ENCODE results near the gene ATXN10. TPM values are rescaled to one million over a fixed set of nuclear protein-coding genes. Genes with fewer than 3 reads are reported as not detected.

ATXN10 gene
- total RNA-seq, 1 donor from 2014 or later, result 107 TPM

DNA sequence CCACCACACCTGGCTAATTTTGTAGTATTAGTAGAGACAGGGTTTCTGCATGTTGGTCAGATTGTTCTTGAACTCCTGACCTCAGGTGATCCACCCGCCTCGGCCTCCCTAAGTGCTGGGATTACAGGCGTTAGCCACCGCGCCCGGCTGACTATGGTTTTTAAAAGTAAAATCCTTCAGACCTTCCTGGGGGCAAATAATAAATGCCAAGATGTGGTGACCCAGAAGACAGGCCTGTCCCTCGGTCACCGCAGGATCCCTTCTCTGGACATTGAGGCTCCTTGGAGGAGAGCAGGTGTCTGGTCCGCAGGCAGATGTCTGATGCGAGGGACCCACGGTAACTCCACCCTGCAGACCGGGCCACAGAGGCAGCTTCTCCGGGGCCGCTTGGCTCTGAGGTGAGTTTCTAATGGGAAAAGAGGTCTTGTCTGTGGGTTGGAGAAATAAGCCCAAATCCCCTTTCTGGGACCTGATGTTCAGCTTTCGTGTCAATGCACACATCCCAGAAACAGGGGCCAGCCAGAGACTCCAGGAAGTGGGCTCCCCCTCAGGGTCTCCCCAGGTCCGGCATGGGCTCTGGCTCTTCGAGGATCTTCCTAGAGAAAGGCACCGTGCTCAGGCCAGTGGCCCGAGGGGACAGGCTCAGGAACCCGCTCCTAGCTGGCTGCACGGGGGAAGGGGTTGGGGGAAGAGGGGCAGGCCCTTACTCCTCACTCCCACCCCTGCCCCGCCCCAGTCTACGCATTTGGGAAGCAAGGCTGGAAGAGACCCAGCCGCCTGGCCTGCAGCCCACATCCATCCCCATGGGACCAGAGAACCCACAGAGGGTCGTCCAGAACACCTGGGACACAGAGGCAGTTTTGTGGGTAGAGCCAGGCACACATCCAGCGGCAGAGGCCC lies 204.8 kb downstream of the ATXN10 start:
- peak; percentile 77 for DNase-seq (ENCODE audit: low spot score)

DNA sequence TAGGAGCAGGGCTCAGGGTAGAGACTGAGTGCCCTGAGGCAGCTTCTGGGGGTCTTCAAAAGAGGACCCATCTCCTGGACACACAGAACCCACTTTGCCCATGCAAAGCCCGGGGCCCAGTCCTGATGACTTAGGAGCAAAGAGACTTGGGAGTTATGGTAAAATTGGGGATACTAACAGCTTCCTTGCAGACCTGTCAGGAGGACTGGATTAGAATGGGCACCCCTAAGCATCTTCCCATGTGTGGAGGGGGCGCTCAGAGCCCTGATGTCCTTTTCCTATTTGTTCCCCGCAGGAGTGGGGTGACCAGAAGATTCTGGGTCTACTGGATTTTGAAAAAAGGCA lies 205.4 kb downstream of the ATXN10 start:
- DNase-seq (ENCODE audit: low spot score), result no peak

DNA sequence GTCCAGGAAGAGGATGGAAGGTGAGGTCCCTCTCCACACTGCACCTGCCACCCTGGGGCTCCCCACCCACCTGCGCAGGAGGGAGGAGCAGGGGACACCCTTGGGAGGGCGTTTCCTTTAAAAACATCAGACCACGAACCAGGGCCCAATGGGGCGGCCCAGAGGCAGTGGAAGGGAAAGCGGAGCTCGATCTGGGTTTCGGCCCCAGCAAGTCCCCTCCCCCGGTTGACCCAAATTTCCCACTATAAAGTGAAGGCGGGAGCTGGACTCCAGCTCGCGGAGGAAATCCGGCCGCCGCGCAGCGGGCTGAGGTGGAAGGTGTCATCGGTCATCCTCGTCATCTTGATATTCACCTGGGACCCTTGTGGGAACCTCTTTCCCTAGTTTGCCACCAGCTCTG lies 206.0 kb downstream of the ATXN10 start:
- peak; percentile 82 for DNase-seq (ENCODE audit: low spot score)

DNA sequence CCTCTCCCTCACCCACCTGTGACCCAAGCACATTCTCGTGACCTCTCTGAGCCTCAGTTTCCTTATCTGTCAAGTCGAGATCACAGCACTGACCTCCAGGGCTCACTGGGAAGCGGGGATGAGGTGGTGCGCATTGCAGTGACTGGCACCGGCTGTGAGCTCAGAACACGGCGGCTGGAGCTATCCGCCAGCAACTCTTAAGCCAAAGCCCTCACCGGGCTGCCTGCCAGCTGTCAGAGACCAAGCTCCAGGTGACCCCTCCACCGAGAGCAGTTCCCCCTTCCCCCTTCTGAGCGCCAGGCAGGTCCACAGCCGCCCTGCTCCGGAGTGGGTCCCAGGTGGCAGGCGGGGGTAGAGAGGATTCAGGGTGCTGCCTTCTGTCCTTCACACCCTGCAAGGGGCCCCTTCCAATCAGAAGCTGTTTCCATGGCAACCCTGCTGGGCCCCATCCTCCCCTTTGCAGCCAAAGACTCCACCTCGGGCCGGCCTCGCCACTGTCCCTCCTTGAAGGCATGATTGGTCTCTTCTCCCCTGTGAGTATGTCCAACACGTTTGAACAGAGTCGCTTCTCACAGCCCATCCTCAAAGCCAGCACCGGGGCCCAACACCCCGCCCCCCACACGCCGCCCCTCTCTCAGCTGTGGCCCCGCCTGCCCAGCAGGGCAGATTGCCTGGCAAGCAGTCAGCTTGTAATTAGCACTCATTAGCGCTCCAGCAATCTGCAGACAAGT lies 206.6 kb downstream of the ATXN10 start:
- peak; percentile 85 for DNase-seq (ENCODE audit: low spot score)

DNA sequence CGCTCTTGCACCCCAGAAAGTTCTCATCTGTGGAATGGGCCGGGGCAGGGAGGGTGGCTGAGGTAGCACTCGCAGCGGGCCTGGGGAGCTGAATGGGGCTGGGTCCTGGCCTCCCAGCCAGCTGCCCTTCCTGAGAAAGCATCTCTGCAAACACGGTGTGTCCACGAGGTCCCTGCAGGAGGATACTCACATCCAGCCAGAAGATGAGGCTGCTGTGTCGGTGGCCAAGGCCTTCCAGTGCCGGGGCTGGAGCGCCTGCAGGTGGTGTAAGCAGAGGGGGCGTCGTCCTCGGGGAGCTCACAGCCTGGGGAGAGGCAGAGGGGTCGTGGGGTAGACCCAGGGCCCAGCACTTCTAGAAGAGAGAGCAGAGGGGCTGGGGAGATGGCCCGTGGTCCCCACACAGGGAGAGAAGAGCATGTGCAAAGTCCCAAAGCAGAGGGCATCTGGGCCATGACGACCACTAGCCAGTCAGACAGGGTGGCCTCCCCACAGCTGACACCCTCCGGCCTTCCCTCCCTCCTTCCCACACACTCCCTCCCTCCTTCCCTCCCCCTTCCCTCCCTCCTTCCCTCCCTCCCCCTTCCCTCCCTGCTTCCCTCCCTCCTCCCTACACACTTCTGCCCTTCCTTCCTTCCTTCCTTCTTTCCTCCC lies 207.4 kb downstream of the ATXN10 start:
- peak; percentile 88 for DNase-seq (ENCODE audit: low spot score)

DNA sequence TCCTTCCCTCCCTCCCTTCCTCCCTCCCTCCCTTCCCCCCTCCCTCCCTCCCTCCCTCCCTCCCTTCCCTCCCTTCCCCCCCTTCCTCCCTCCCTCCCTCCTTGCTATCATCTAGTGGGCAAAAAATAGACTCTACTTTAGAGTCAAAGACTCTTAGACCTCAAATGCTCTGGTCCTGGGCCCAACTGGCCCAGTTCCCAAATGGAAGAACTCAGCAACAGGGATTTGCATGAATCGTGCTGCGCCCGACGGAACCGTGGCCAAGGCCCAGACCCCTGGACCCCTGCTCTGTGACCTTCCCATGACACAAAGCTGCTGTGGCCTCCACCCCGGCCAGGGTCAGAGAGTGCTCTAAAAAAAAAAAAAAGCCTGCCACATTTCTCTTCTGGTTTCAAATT lies 207.9 kb downstream of the ATXN10 start:
- DNase-seq (ENCODE audit: low spot score), result peak; percentile 84

DNA sequence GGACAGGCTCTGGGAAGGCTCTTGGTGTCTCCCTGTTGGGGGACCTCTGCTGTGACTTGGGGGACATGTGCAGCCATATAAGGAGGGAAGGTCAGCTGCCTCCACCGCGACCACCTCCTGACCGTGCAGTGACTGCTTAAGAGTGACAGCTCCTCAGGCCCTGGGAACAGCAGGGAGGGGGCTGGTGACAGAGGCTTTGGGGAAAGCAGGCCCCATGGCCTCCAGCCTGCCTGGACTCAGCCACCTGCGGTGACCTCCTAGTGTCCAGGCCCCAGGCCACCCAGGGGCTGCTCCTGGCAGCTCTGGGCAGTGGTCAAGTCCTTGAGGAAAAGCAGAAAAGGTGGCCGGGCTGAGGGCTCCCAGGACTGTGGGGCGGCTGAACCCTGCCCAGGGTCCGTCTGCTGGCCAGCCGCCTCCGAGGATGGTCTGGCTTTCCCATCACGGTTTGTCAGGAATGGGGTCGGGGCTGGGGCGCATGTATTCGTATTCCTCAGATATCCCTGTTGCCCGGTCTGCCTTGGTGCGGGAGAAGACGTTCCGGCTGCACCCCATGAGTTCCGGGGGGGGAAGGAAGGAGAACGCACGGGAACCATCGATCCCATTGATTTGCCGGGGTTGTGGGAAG lies 208.6 kb downstream of the ATXN10 start:
- peak; percentile 57 for DNase-seq (ENCODE audit: low spot score)

DNA sequence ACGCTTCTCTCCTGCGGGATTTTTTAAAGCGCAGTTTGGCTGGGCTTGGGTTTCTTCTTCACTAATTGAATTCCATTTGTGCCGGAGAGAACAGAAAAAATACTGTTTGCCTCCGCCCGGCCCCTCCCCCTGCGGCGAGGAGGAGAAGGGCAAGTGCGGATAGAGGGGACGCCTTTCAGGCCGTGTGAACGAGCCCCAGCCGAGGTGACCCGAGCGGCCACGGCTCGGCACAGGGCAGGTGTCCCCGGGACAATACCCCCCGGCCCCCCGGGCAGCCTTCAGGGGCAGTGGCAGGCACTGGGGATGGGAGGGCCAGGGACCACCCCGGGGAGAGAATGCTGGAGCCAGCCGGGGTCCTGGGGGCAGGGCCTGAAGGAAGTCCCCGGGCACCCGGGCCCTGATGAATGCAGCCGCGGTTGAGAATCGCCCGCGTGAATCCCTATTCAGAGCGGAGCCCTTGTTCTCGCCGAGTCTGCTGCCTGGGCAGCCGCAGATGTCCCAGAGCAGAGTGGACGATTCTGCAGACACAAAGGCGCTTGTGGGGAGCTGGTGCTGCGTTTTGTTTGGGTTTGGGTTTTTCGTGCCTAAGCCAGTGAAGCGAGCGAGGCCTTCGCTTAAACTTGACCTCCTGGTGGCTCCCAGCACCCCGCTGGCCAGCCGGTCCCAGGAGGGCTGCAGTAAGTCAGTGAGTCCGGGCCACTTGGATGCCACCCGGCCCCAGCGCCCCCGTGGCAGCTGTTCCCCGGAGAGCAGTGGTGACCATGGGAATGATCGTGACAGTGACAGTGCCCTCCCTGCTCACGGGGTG lies 209.3 kb downstream of the ATXN10 start:
- DNase-seq (ENCODE audit: low spot score), result peak; percentile 85

DNA sequence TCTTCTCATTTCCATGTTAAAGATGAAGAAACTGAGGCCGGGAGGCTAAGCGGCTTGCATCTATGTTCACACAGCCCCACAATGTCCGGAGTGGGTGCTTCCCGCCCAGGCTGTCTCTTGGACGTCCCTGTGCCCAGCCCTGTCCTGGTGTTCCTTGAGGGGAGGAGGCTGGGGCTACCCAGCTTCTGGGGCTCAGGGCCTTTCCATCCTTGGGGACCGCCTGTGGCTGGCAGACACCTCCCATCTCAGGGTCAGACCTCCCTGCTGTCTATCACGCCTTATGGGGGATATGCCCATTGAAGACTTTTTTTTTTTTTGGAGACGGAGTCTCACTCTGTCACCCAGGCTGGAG lies 209.9 kb downstream of the ATXN10 start:
- peak; percentile 51 for DNase-seq (ENCODE audit: low spot score)

DNA sequence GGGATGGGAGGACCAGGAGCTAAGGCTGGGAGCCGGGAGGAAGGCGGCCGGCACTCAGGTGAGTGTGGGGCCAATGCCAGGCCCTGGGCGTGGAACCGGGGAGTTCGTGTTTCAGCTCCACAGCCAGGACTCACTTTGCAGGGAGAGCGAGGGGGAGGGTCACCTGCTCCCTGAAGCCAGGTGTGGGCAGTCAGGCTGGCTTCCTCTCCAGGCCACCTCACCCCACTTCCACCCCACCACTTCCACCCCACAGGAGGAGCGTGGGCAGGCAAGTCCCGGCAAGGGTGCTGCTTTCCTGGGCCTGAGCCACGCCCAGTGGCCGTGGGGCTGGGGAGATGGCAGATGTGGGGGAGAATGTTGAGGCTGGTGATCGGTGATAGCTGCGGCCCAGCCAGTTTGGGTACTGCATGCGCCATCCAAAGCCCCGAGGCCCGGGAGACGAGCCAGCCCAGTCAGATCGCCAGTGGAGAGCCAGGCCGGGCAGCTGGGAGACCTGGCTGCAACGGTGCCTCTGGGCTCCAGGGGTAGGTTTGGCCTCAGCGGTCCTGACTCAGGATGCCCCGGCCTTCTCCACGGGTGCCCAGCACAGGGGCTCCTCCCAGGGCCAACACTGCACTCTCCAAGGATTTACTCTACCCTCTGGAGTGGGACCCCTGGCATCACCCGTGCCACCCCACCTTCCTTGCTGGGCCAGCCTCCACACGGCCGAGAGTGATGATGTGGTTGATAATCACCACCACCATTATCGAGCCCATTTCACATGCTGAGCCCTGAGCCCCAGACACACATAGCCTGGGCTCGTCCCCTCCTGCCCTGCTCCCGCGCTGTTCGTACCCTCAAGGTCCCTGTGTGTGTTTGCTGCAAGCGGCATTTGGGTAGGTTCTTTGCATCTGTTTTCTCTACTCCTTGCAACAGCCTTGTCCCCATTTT lies 211.5 kb downstream of the ATXN10 start:
- DNase-seq (ENCODE audit: low spot score), result no peak

DNA sequence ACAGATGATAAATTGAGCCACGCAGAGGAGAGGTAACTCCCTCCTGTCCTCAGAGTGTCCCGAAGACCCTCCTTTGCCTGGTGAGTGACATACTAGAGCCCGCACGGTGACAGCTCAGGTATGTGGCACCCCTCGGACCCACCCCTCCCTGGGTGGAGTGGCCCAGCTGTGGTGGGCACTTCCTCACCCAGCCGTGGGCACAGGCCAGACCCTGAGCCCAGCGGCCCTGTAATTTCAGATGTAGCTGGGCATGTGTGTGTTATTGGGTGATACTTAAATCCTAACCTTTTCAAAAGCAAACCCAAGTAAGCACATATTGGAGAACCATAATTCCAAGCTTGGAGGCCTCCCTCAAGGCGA lies 212.2 kb downstream of the ATXN10 start:
- DNase-seq (ENCODE audit: low spot score), result no peak

DNA sequence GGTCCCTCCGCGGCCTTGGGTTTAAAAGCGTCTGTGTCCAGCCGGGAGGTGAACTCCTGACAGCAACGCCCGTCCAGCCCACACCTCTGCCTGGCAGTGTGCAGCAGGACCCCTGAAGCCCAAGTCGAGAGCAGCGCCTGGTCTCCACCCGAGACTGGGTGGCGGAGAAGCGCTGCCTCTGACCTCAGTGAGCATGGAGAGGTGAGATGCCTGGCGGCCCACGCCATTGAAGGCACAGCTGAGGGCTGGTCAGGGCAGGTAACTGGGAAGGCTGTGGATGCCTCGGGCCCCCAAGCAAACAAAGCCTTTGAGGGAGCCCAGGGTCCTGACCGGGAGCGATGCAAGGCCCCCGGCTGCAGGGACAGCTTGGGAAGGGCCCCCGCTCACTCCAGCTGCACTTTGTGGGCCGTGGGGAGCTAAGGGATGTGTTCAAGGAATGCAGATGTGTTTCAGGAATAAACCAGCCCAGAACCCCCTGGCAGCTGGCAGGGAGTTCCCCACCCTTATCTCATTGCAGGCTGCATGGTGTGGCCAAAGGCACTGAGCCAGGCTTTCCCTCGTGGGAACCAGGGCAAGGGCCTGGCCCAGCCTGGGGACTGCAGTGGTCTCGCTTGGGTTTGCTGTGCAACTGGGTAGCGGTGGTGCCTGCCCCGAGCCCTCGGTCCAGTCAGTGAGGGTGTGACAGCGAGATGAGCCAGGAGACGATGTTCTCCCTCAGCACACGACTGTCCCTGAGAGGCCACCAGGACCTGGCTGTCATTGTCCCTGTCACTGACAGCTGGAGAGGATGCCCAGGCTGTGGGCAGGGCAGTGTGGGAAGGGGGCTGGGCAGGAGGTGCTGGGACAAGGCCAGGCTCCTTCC lies 212.8 kb downstream of the ATXN10 start:
- no peak for DNase-seq (ENCODE audit: low spot score)

DNA sequence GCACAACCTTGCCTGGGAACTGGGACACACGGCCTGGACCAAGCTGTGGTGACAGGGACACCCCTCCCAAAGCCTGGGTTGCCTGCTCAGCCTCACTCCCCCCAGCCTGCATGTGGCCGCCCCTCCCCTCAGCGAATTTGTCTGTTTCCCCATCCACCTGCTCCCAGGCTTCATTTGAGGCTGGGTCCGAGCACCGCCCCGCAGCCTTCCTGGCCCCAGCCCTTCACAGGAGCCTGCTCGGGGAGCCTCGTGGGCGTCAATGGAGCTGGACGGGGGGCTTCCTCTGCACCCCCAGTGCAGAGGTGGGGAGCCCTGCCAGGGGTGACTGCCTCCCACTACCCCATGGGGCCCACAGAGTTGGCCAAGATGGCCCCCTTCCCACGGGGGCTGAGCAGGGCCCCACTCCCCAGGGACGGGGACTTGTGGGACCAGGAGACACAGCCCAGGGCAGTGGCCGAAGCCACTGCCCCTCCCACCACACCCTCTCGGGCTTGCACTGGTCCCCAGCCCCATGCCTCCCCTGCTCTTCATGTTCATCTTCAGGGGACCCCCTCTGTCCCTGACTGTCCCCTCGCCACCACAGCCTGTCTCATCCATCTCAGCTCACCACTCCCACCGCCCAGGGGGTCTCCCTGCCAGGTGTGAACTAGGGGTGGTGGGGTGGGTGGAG lies 213.7 kb downstream of the ATXN10 start:
- DNase-seq (ENCODE audit: low spot score), result no peak

DNA sequence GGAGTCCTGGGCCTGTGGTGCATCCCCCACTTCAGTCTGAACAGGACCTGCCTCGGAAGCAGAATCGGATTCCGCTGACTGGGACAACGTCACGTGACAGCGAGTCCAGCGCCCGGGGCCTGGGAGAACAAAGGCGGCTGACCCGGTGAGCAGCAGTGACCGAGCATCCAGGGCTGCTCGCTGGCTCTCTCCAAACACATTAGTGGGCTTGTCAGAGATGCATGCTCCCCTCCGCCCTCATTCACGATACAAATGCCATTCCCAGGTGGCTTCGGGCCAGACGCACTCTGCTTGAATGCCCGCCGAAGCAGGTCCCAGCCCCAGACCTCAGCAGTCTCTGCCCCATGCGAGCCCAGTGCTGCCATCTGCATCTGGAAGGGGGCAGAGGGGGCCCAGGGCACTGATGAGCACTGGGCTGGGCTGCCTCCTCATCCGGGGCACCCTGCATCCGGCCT lies 214.3 kb downstream of the ATXN10 start:
- no peak for DNase-seq (ENCODE audit: low spot score)

DNA sequence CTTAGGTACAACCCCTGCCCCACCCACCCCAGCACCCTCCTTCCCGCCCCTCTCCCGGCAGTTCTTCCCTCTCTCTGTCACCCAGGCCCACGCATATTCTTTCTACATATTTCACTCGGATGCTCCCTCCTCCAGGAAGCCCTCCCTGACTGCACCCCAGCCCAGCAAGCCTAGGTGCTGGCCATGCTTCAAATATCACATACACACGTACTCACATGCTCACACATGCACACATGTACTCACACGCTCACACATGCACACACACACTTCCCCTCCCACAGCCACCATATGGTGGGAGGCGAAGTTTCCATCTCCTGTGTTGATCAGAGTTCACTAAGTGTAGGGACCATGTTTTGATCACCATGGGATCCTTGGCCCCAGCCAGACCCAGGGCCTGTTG lies 214.9 kb downstream of the ATXN10 start:
- no peak for DNase-seq (ENCODE audit: low spot score)

DNA sequence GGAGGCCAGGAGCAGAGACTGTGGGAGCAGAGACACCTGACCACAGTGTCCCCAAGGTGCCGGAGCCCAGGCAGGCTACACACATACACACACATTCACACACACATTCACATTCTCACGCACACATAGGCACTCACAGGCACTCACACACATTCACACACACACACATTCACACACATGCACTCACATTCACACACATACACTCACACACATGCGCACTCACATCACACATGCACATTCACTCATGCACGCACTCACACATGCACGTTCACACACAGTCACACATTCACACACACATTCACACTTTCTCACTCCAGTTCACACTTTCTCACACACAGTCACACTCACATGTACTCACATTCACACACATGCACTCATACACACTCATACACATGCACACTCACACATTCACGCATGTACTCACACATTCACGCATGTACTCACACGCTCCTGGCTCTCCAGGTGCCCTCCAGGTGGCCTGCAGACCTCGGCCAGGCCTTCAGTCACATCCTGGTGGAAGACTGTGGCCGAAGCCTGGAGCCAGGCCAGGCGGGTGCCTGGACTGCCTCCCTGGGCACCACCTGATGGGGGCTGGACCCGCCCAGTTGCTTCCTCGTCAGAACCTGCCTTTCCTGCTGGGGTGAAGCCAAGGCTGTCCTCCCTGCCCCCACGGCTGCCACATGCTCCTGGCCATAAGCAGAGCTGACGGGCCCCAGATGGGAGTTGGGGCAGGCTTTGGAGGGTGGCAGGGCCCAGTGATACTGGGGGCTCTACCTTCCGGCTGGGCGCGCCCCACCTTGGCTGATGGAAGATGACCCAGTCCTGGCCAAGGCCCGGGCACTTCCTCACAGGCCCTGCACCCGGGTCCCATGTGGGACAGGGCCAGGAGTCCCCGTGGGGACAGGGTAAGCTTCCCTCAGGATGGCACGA lies 215.8 kb downstream of the ATXN10 start:
- no peak for DNase-seq (ENCODE audit: low spot score)
